ENCODE results near the gene TUBB2A.

TUBB2A gene

DNA sequence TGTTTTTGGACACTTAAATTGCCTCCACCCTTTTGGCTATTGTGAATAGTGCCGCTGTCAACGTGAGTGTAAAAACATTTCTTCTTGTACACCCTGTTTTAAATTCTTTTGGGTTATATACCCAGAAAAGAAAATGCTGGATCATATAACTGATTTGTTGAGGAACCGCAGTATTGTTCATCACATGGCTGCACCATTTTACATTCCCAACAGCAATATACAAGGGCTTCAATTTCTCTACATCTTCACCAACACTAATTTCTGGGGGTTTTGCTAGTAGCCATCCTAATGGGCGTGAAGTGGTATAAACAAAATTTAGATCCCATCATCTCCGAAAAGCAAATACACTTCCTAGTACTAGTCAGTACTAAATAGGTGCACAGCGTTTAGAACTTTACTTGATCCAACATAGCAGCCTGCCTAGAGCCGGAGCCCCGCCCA, 39.4 kb downstream of the TUBB2A start:
- no peak for DNase-seq

DNA sequence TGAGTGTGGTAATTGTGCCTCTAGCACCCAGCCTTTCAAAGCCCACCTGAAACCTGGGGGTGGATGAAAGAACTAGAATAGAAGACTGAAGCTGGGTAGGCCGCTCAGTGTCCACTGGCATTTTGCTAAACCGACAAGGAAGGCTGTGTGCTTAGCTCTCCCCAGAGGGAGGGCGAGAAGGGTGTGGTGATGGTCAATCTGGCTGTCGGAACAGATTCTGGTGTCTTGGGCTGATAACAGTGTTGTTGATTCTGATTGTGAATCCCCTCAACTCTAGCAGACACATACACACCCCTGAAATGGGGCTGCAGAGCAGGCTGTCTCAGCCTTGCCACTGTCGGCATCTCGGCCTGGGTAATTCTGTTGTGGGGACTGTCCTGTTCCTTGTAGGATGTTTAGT, 43.0 kb downstream of the TUBB2A start:
- DNase-seq = no peak

DNA sequence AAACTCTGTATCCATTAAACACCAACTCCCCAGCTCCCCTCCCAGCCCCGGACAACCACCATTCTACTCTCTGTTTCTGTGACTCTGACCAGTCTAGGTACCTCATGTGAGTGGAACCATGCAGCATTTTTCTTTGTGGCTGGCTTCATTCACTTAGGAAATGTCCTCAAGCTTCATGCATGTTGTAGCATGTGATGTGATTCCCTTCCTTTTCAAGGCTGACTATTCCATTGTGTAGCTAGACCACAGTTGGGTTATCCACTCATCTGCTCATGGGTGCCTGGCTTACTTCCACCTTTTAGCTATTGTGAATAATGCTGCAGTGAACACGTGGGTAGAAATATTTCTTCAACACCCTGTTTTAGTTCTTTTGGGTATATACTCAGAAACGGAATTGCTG, 47.6 kb downstream of the TUBB2A start:
- DNase-seq = no peak

DNA sequence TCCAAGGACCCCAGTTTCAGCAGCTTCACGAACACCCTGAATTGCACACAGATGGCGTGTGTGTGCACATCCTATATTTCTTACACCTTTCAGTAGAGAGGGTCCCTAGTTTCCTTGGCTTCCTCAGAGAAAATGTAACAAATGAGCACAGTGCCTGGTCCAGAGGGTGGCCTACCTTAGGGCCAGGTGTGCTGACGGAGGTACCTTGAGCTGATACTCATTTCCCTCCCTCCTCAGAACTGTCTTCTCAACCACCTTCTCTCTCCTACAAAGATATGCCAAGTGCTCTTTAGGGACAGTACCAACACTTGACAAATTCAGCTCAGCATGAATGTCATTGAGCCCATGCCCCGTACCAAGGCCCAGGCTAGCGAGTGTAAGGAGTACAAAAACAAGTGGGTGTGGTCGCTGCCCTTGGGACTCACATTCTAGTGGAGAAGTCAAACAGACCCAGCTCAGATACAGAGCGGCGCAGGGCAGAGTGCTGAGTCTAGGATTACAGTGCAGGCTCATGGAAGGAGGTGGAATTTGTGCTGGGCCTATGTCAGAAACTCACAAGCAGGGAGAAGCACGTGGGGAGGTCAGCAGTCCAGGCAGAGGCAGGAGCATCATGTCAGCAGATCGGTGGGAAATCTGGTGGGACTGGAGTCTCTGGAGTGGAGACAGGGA, 48.5 kb downstream of the TUBB2A start:
- no peak for DNase-seq

All from NCI-H2081 treated with DMSO at 0.1 percent for 48 hours (cell line).